HepG2 (cell line): Measurements from ENCODE around the gene TFEB. TPM values are rescaled to one million over a fixed set of nuclear protein-coding genes. Genes with fewer than 3 reads are reported as not detected.

Experiments used
- BORCS8-MEF2B ChIP-seq: sonication (generic); formaldehyde crosslinking; IDR thresholded peaks from 2 replicates; pipeline ENCODE4 v1.8.0; 2022; ENCODE audit warnings: mild to moderate bottlenecking, missing genetic modification reagents
- ERF ChIP-seq: IDR thresholded peaks from 2 replicates; pipeline ENCODE4 v1.6.1; 2018; ENCODE audit warnings: missing biosample characterization, missing genetic modification reagents
- JUNB ChIP-seq: sonication (generic); formaldehyde crosslinking; IDR thresholded peaks from 2 replicates; pipeline ENCODE4 v1.8.0; 2022; ENCODE audit warnings: missing genetic modification reagents, mild to moderate bottlenecking, borderline replicate concordance
- KLF15 ChIP-seq: sonication (generic); formaldehyde crosslinking; IDR thresholded peaks from 2 replicates; pipeline ENCODE4 v1.8.1; 2023; ENCODE audit warnings: borderline replicate concordance, mild to moderate bottlenecking, inconsistent platforms, missing genetic modification reagents, mixed read lengths
- MXD4 ChIP-seq: IDR thresholded peaks from 2 replicates; pipeline ENCODE4 v1.6.1; 2016; ENCODE audit warnings: mild to moderate bottlenecking, missing biosample characterization, missing genetic modification reagents
- PHF20 ChIP-seq: sonication (generic); formaldehyde crosslinking; IDR thresholded peaks from 2 replicates; pipeline ENCODE4 v1.5.0; 2020; ENCODE audit warnings: mild to moderate bottlenecking, missing genetic modification reagents
- RBFOX2 ChIP-seq: fragments of 200-400 bp; formaldehyde crosslinking; IDR thresholded peaks from 2 replicates; pipeline ENCODE4 v1.6.1; 2017; ENCODE audit warnings: low read depth, mild to moderate bottlenecking, low read length
- SMARCE1 ChIP-seq: fragments of 450-650 bp; IDR thresholded peaks from 2 replicates; pipeline ENCODE4 v1.6.1; 2017; ENCODE audit warnings: borderline replicate concordance
- SOX6 ChIP-seq, 2 experiments: fragments of 450-650 bp in 1 of 2; sonication (generic) in 1 of 2; formaldehyde crosslinking in 1 of 2; IDR thresholded peaks; 2 replicates each; pipeline versions ENCODE4 v1.4.0 to v1.6.1; 2017 to 2020; ENCODE audit warnings: antibody characterized with exemption in 1 of 2, mild to moderate bottlenecking in 1 of 2, missing genetic modification reagents in 1 of 2
- YY1 ChIP-seq: IDR thresholded peaks from 2 replicates; pipeline ENCODE4 v1.6.1; 2011; ENCODE audit warnings: low read length, low read depth, moderate library complexity, mild to moderate bottlenecking; ENCODE audit not compliant: insufficient read depth, insufficient replicate concordance
- ZFAT ChIP-seq: sonication (generic); formaldehyde crosslinking; conservative IDR thresholded peaks from 2 replicates; pipeline ENCODE4 v1.8.1; 2023; ENCODE audit warnings: missing genetic modification reagents, inconsistent platforms
- ZIK1 ChIP-seq: sonication (generic); formaldehyde crosslinking; IDR thresholded peaks from 2 replicates; pipeline ENCODE4 v1.5.0; 2020; ENCODE audit warnings: mild to moderate bottlenecking, low read depth, missing genetic modification reagents, borderline replicate concordance
- ZKSCAN8 ChIP-seq: IDR thresholded peaks from 2 replicates; pipeline ENCODE4 v1.6.1; 2016; ENCODE audit warnings: borderline replicate concordance, missing genetic modification reagents, missing compliant biosample characterization
- ZMYM2 ChIP-seq: sonication (generic); formaldehyde crosslinking; IDR thresholded peaks from 2 replicates; pipeline ENCODE4 v1.8.0; 2022; ENCODE audit warnings: mild to moderate bottlenecking, missing genetic modification reagents
- ZNF260 ChIP-seq: sonication (generic); formaldehyde crosslinking; IDR thresholded peaks from 2 replicates; pipeline ENCODE4 v1.4.0; 2020; ENCODE audit warnings: missing genetic modification reagents, low read depth, mild to moderate bottlenecking, borderline replicate concordance
- ZNF280D ChIP-seq: sonication (generic); formaldehyde crosslinking; IDR thresholded peaks from 2 replicates; pipeline ENCODE4 v1.5.1; 2020; ENCODE audit warnings: mild to moderate bottlenecking, missing genetic modification reagents
- ZNF30 ChIP-seq: sonication (generic); formaldehyde crosslinking; IDR thresholded peaks from 2 replicates; pipeline ENCODE4 v1.5.0; 2020; ENCODE audit warnings: mild to moderate bottlenecking, missing genetic modification reagents
- ZNF556 ChIP-seq: sonication (generic); formaldehyde crosslinking; IDR thresholded peaks from 2 replicates; pipeline ENCODE4 v1.4.0; 2020; ENCODE audit warnings: mild to moderate bottlenecking, missing genetic modification reagents, borderline replicate concordance
- polyA plus RNA-seq, 8 experiments: library from polyadenylated mRNA; depleted of rRNA in 3 of 8; stranded (reverse) in 7 of 8; unstranded in 1 of 8; fragments of >200 nt; fragmentation: Illumina TruSeq in 4 of 8; extraction: Trizol in 4 of 8; gene quantifications; 2 replicates each; pipeline versions ENCODE4 v1.2.1 to v1.2.3, GENCODE V29; 2011 to 2016; ENCODE audit warnings: low read depth in 4 of 8, missing spikeins in 1 of 8, mixed read lengths in 1 of 8; ENCODE audit not compliant: insufficient read depth in 1 of 8
- total RNA-seq, 5 experiments: library from RNA; depleted of rRNA; stranded (reverse); fragments of >200 nt; fragmentation: Illumina TruSeq; extraction: Trizol; gene quantifications; 2 replicates each; pipeline ENCODE4 v1.2.3, GENCODE V29; 2016; ENCODE audit warnings: low read depth in 1 of 5
- TF ChIP-seq, protein P1 (sequence below): sonication (generic); formaldehyde crosslinking; IDR thresholded peaks from 2 replicates; pipeline ENCODE4 v1.5.1; 2020; ENCODE audit warnings: missing genetic modification reagents, mild to moderate bottlenecking, borderline replicate concordance
- TF ChIP-seq, protein P2 (sequence below): sonication (generic); formaldehyde crosslinking; IDR thresholded peaks from 2 replicates; pipeline ENCODE4 v1.5.1; 2020; ENCODE audit warnings: missing genetic modification reagents, mild to moderate bottlenecking, borderline replicate concordance
- TF ChIP-seq, protein P3 (sequence below): sonication (generic); formaldehyde crosslinking; IDR thresholded peaks from 2 replicates; pipeline ENCODE4 v1.5.1; 2020; ENCODE audit warnings: missing genetic modification reagents, mild to moderate bottlenecking, borderline replicate concordance

TFEB gene
- total and polyA plus RNA-seq, 2 of the 13 experiments (the other 11 are each of a cell fraction or from before 2014, with no cell fraction given): 13.3 to 18.7 TPM

DNA sequence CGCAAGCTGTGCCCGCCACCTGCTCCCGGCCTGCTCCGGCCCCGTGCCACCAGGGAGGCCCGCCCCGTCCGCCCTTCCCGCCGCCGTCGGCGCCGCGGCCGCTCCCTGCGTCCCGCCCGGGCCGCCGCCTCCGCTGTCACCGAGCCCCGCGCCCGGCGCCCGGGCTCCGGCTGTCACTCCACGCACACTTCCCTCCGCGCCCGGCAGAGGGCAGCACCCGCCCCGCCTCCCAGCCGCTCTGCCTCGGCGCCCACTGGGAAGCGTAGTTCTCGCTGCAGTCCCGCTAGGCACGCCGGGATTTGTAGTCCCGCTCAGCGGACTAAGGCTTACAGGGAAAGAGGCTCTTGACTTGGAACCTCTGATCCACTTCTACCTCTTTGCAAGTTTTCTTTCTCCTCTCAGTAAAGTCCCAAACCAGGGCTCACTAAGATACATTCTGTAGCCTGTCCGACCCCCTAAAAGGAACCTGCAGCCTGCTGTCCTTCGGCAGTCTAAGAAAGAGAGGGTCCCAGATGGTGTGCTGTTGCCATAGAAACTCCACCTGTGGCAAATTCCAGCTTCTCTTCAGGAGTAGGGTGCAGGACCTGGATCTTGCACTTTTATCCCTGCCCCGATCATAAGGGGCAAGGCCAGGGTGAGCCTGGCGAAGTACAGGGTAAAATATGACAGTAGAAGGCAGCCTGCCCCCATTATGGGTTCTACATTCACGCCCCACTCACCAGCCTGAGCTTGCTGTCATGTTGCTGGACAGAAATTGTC is at the start of gene TFEB (continued):
- TF ChIP-seq BORCS8-MEF2B (CRISPR knock-in tag) (no peak), ZNF30 (no peak), JUNB (CRISPR knock-in tag) (no peak), SOX6 (IDR thresholded peaks at IDR 0.05) (no peak), SOX6 (CRISPR knock-in tag; IDR thresholded peaks at IDR 0.05) (peak; percentile 57; the same call in 1 of the 2 replicates), RBFOX2 (peak; percentile 67), ZNF280D (peak; percentile 77; the same call in 1 of the 2 replicates), YY1 (peak; percentile 86), ZKSCAN8 (CRISPR knock-in tag) (peak; percentile 88; the same call in 1 of the 2 replicates), KLF15 (CRISPR knock-in tag) (no peak), ERF (CRISPR knock-in tag) (peak; percentile 90; the same call in 1 of the 2 replicates), ZIK1 (CRISPR knock-in tag) (no peak), ZFAT (CRISPR knock-in tag) (no peak), PHF20 (CRISPR knock-in tag) (no peak; the same call in none of the 2 replicates), SMARCE1 (no peak), ZNF556 (CRISPR knock-in tag) (peak; percentile 77; the same call in 1 of the 2 replicates), MXD4 (CRISPR knock-in tag) (peak; percentile 65; the same call in 1 of the 2 replicates), ZMYM2 (CRISPR knock-in tag) (no peak), ZNF260 (CRISPR knock-in tag) (no peak)
- TF ChIP-seq, protein P1, sequence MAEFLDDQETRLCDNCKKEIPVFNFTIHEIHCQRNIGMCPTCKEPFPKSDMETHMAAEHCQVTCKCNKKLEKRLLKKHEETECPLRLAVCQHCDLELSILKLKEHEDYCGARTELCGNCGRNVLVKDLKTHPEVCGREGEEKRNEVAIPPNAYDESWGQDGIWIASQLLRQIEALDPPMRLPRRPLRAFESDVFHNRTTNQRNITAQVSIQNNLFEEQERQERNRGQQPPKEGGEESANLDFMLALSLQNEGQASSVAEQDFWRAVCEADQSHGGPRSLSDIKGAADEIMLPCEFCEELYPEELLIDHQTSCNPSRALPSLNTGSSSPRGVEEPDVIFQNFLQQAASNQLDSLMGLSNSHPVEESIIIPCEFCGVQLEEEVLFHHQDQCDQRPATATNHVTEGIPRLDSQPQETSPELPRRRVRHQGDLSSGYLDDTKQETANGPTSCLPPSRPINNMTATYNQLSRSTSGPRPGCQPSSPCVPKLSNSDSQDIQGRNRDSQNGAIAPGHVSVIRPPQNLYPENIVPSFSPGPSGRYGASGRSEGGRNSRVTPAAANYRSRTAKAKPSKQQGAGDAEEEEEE (CRISPR knock-in tag): no peak
- TF ChIP-seq, protein P2, sequence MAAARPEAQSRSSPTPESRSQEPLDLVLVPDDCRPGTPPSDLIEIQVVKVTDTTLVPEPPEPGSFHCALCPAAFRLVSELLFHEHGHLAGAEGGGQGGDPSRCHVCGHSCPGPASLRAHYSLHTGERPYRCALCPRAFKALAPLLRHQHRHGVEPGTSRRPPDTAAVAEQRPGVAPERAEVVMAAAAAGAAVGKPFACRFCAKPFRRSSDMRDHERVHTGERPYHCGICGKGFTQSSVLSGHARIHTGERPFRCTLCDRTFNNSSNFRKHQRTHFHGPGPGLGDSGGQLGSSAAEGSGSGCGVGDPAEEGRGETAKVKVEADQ (CRISPR knock-in tag): no peak
- TF ChIP-seq, protein P3, sequence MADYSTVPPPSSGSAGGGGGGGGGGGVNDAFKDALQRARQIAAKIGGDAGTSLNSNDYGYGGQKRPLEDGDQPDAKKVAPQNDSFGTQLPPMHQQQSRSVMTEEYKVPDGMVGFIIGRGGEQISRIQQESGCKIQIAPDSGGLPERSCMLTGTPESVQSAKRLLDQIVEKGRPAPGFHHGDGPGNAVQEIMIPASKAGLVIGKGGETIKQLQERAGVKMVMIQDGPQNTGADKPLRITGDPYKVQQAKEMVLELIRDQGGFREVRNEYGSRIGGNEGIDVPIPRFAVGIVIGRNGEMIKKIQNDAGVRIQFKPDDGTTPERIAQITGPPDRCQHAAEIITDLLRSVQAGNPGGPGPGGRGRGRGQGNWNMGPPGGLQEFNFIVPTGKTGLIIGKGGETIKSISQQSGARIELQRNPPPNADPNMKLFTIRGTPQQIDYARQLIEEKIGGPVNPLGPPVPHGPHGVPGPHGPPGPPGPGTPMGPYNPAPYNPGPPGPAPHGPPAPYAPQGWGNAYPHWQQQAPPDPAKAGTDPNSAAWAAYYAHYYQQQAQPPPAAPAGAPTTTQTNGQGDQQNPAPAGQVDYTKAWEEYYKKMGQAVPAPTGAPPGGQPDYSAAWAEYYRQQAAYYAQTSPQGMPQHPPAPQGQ (CRISPR knock-in tag): no peak
